Colonic mucosa (tissue), 4 donors: Measurements from ENCODE around the gene ZDHHC14. TPM values are rescaled to one million over a fixed set of nuclear protein-coding genes. Genes with fewer than 3 reads are reported as not detected.

Source experiments
- DNase-seq: peaks from one replicate; pipeline ENCODE4 v3.0.0-alpha.2; 2020
- H3K27ac ChIP-seq: fragments of 200-600 bp; one replicate; pipeline ENCODE4 v1.8.0; 2021
- H3K27me3 ChIP-seq: fragments of 200-600 bp; one replicate; pipeline ENCODE4 v1.8.0; 2021
- H3K36me3 ChIP-seq: fragments of 200-600 bp; one replicate; pipeline ENCODE4 v1.8.0; 2021
- H3K4me1 ChIP-seq: fragments of 200-600 bp; one replicate; pipeline ENCODE4 v1.8.0; 2021; ENCODE audit warnings: mild to moderate bottlenecking
- H3K4me3 ChIP-seq: fragments of 200-600 bp; one replicate; pipeline ENCODE4 v1.8.0; 2021
- H3K9ac ChIP-seq, 2 donors: one replicate each; pipeline ENCODE4 v1.7.0; 2013; ENCODE audit warnings: control low read depth in 2 of 2, low read depth in 2 of 2, low read length in 2 of 2
- H3K9me3 ChIP-seq: fragments of 200-600 bp; one replicate; pipeline ENCODE4 v1.8.0; 2021
- intact Hi-C: fragments of 100-400 bp; cut with DNase I; formaldehyde crosslinking; loops from one replicate; pipeline ENCODE4 v1.14.1; 2022
- total RNA-seq, 2 donors: library from RNA; stranded (reverse); fragmentation: NEBNext Ultra II Directional in 1 of 2; extraction: Animal tissue kit (Norgen Biotek cat#: 25700) in 1 of 2; gene quantifications; one replicate each; pipeline ENCODE4 v1.2.1, GENCODE V29; 2021
- TF ChIP-seq, protein P1 (sequence below): fragments of 200-600 bp; IDR thresholded peaks from one replicate; pipeline ENCODE4 v1.8.0; 2022; ENCODE audit warnings: antibody characterized with exemption, mild to moderate bottlenecking
- donor health status: healthy.
- donor health status: DM: no; HTN: no; CAD: no.
- donor health status: DM: no; HTN: no; CAD: no.

The ZDHHC14 gene
- total RNA-seq, 2 donors from 2014 or later = 8.4 to 11.4 TPM

DNA sequence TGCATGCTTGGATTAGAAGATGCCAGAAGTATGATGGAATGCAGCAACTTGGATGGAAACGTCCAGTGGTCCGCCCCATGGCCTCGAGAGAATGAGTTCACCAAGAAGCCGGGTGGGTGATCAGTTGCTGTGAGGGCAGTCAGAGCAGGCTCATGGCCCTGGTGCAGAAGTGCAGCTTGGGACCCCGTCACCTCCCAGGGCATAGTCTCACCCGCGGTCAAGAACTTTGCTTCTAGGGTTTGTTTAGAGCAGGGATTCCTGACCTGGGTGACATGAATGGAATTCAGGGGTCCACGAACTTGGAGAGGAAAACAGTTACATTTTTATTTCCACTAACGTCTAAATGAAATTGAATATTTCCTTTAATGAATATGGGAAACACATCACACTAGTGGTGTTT lies 225.5 kb downstream of the ZDHHC14 start:
- Histone ChIP-seq H3K36me3 (no peaks in the 10 kb centered on the region), H3K27me3 (no peaks in the 10 kb centered on the region), H3K9me3 (no peaks in the 10 kb centered on the region), H3K27ac (no peak overlapping the region), H3K9ac (no peak overlapping the region), H3K4me3 (no peak overlapping the region), H3K4me1 (no peaks in the 10 kb centered on the region)
- TF ChIP-seq, protein P1, sequence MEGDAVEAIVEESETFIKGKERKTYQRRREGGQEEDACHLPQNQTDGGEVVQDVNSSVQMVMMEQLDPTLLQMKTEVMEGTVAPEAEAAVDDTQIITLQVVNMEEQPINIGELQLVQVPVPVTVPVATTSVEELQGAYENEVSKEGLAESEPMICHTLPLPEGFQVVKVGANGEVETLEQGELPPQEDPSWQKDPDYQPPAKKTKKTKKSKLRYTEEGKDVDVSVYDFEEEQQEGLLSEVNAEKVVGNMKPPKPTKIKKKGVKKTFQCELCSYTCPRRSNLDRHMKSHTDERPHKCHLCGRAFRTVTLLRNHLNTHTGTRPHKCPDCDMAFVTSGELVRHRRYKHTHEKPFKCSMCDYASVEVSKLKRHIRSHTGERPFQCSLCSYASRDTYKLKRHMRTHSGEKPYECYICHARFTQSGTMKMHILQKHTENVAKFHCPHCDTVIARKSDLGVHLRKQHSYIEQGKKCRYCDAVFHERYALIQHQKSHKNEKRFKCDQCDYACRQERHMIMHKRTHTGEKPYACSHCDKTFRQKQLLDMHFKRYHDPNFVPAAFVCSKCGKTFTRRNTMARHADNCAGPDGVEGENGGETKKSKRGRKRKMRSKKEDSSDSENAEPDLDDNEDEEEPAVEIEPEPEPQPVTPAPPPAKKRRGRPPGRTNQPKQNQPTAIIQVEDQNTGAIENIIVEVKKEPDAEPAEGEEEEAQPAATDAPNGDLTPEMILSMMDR = no peak
- intact Hi-C loops = no loop called here
- no peak for DNase-seq

DNA sequence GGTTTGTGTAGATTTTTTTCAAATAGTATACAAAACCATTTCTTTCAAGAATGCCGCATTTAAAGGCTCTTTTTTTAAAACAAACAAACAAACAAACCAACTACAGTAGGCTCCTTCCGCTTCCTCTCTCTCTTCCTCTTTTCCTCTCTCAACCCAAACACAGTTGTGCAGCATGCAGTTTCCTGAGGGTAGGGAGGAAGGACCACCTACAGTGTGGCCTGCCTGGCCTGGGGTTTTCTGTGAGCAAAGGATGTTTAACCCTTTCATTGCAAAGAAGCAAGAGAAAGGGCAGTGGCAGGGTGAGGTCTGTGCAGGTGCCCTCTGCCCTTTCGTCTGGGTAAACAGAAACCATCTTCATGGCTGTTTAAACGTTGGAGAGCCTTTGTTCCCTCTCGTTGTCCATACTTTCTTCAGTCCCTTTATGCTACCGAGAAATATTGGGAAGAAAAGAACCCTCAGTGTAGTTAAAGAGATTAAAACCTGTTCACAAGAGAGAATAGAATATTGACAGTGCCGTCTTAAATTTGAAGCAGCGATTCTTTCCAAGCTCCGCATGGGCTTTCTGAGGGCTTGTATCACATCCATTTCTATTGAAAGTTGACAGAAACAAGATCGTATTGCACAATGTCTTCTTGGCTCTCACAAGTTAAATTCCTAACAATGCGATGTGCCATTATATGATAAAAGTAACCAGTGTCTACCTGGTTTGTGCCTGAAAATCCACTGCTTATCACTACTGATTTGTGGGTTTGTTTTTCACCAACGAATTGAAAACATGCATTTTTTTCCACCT lies 226.5 kb downstream of the ZDHHC14 start:
- TF ChIP-seq, protein P1 = no peak
- H3K27ac ChIP-seq = no peak overlapping the region
- H3K36me3 ChIP-seq = no peaks in the 10 kb centered on the region
- no peak overlapping the region for H3K9ac ChIP-seq
- no peaks in the 10 kb centered on the region for H3K4me1 ChIP-seq
- H3K4me3 ChIP-seq = no peak overlapping the region
- intact Hi-C loops = no loop called here
- no peaks in the 10 kb centered on the region for H3K27me3 ChIP-seq
- DNase-seq = no peak
- H3K9me3 ChIP-seq = no peaks in the 10 kb centered on the region

DNA sequence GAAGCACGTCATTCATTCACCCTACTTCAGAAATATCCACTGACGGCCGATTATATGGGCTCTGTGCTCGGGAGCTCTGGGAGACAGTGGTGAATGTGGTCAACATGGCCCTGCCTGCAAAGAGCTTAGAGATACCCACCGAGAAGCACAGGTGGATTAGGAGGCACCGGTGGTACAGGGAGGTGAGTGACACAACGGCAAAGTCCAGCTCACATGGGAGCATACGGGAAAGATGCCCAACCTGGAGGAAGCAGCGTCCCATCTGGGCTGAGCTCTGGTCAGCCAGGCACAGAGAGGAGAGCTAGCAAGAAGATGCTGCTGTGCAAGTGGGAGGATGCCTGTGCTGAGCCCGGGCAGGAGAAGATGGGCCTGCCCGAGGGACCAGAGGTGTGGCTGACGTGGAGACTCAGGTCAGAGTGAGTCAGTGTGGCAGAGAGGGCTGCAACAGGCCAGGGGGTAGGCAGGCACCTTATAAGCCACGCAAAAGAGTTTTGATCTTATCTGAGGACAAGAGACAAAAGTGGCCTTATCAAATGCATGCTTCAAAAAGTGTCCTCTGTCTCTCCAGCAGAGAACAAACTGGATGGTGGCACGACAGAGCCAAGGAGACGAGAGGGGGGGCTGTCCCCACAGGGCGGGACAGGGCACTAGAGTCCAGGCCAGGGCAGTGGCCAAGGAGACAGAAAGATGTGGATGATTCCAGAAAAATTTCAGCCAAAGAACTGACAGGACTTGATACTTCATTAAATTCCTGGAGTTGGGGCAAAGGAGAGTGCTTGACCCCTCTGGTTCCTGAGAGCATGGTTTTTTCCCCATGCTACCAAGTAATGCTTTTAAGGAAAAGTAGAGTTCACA lies 227.5 kb downstream of the ZDHHC14 start:
- Histone ChIP-seq H3K9ac (no peak overlapping the region), H3K36me3 (no peaks in the 10 kb centered on the region), H3K27ac (no peak overlapping the region), H3K4me3 (no peak overlapping the region), H3K9me3 (no peaks in the 10 kb centered on the region), H3K27me3 (no peaks in the 10 kb centered on the region), H3K4me1 (no peaks in the 10 kb centered on the region)
- DNase-seq = no peak
- TF ChIP-seq, protein P1 = no peak
- intact Hi-C loops = no loop called here

DNA sequence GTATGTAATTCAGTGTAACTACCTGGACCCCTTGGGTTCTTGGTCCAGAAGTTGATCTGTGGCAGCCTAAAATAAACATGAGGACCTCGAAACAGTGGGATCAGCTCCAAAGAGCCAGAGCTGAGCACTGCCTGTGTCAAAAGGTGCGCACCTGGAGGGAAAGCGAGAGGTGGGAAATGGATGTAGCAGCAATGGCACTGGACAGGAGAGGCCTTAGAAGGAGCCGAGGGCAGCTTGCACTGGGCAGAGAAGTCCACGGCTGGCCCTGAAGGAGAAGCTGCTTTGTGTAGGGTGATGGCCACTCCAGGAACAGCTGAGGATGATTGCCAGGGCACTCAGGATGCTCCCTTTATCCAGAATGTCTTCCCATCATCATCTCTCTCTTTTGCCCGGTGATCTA lies 228.1 kb downstream of the ZDHHC14 start:
- intact Hi-C loops = no loop called here
- H3K27me3 ChIP-seq = no peaks in the 10 kb centered on the region
- TF ChIP-seq, protein P1 = no peak
- H3K4me3 ChIP-seq = no peak overlapping the region
- H3K36me3 ChIP-seq = no peaks in the 10 kb centered on the region
- DNase-seq = no peak
- no peak overlapping the region for H3K9ac ChIP-seq
- no peaks in the 10 kb centered on the region for H3K9me3 ChIP-seq
- no peaks in the 10 kb centered on the region for H3K4me1 ChIP-seq
- H3K27ac ChIP-seq = no peak overlapping the region

DNA sequence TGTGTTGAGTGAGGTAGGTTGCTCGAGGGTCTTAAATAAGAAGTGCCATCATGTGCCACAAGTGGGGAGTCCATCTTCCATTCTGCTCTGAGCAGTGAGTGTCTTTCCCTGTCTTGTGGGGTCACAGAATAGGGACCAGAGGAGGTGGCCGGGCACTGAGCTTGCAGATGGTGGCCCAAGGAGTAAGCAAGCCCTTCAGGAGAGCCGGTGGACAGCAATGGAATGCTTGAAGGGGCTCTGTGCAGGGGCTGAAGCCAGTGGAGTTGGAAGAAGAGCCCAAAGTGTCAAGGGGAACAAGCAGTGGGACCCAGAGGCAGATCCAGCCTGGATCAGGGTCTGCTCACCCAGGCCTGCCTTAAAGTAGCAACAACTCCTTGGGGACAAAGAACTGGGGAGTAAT lies 228.6 kb downstream of the ZDHHC14 start:
- no peak overlapping the region for H3K4me3 ChIP-seq
- no peaks in the 10 kb centered on the region for H3K9me3 ChIP-seq
- DNase-seq = no peak
- H3K27ac ChIP-seq = no peak overlapping the region
- TF ChIP-seq, protein P1 = no peak
- H3K9ac ChIP-seq = no peak overlapping the region
- H3K27me3 ChIP-seq = no peaks in the 10 kb centered on the region
- H3K4me1 ChIP-seq = peaks cover 3% of the 10 kb centered on the region
- H3K36me3 ChIP-seq = no peaks in the 10 kb centered on the region
- intact Hi-C loops = no loop called here
